Neural cell (in vitro differentiated cells): Measurements from ENCODE around the gene CTDP1.

Experiments
- EP300 ChIP-seq: fragments of 450-650 bp; conservative IDR thresholded peaks from 2 replicates; pipeline ENCODE4 v1.6.1; 2014; ENCODE audit warnings: antibody characterized with exemption, mild to moderate bottlenecking, moderate library complexity; ENCODE audit not compliant: poor library complexity, severe bottlenecking
- EZH2 ChIP-seq: fragments of 200-600, 300-800 bp; shearing (Covaris generic), sonication (generic); IDR thresholded peaks from 2 replicates; pipeline ENCODE4 v1.6.1; 2014; ENCODE audit warnings: antibody characterized with exemption, low read length, borderline replicate concordance, mild to moderate bottlenecking; ENCODE audit not compliant: insufficient read depth, poor library complexity, severe bottlenecking
- SMC3 ChIP-seq: fragments of 450-650 bp; conservative IDR thresholded peaks from 2 replicates; pipeline ENCODE4 v1.6.1; 2014; ENCODE audit warnings: antibody characterized with exemption, mild to moderate bottlenecking, moderate library complexity; ENCODE audit not compliant: poor library complexity
- TF ChIP-seq, protein P1 (sequence below): fragments of 450-650 bp; IDR thresholded peaks from 2 replicates; pipeline ENCODE4 v1.5.1; 2014; ENCODE audit warnings: antibody characterized with exemption, mild to moderate bottlenecking, moderate library complexity; ENCODE audit not compliant: poor library complexity, severe bottlenecking
- TF ChIP-seq, protein P2 (sequence below): IDR thresholded peaks from 2 replicates; pipeline ENCODE4 v1.6.1; 2012; ENCODE audit warnings: borderline replicate concordance

DNA sequence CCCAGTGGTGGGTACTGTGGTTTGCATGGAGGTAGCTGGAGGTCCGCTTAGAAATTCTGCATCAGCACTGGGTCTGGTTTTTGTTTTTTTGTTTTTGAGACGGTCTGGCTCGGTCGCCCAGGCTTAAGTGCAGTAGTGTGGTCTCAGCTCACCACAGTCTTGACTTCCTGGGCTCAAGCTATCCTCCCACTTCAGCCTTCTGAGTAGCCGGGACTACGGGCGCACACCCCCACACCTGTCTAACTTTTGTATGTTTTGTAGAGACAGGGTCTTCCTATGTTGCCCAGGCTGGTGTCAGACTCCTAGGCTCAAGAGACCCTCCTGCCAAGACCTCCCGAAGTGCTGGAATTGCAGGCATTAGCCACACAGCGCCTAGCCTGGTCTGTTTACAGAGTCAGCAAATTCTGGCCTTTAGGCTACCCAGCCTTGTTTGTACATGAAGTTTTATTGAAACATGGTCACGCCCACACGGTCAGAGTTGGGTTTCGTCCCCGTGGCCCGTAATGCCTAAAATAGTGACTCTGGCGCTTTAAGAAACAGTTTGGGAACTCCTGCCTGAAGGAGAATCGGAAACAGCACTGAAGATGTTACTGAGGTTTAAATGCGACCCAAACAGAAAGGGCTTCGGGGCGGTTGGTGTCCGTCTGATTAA, 32.7 kb downstream of the CTDP1 start:
- TF ChIP-seq, protein P1, sequence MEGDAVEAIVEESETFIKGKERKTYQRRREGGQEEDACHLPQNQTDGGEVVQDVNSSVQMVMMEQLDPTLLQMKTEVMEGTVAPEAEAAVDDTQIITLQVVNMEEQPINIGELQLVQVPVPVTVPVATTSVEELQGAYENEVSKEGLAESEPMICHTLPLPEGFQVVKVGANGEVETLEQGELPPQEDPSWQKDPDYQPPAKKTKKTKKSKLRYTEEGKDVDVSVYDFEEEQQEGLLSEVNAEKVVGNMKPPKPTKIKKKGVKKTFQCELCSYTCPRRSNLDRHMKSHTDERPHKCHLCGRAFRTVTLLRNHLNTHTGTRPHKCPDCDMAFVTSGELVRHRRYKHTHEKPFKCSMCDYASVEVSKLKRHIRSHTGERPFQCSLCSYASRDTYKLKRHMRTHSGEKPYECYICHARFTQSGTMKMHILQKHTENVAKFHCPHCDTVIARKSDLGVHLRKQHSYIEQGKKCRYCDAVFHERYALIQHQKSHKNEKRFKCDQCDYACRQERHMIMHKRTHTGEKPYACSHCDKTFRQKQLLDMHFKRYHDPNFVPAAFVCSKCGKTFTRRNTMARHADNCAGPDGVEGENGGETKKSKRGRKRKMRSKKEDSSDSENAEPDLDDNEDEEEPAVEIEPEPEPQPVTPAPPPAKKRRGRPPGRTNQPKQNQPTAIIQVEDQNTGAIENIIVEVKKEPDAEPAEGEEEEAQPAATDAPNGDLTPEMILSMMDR, result no peak
- TF ChIP-seq EZH2, result no peak
- no peak for TF ChIP-seq SMC3
- TF ChIP-seq EP300, result no peak
- TF ChIP-seq, protein P2, sequence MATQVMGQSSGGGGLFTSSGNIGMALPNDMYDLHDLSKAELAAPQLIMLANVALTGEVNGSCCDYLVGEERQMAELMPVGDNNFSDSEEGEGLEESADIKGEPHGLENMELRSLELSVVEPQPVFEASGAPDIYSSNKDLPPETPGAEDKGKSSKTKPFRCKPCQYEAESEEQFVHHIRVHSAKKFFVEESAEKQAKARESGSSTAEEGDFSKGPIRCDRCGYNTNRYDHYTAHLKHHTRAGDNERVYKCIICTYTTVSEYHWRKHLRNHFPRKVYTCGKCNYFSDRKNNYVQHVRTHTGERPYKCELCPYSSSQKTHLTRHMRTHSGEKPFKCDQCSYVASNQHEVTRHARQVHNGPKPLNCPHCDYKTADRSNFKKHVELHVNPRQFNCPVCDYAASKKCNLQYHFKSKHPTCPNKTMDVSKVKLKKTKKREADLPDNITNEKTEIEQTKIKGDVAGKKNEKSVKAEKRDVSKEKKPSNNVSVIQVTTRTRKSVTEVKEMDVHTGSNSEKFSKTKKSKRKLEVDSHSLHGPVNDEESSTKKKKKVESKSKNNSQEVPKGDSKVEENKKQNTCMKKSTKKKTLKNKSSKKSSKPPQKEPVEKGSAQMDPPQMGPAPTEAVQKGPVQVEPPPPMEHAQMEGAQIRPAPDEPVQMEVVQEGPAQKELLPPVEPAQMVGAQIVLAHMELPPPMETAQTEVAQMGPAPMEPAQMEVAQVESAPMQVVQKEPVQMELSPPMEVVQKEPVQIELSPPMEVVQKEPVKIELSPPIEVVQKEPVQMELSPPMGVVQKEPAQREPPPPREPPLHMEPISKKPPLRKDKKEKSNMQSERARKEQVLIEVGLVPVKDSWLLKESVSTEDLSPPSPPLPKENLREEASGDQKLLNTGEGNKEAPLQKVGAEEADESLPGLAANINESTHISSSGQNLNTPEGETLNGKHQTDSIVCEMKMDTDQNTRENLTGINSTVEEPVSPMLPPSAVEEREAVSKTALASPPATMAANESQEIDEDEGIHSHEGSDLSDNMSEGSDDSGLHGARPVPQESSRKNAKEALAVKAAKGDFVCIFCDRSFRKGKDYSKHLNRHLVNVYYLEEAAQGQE, result no peak
